Hepatocyte (in vitro differentiated cells): ENCODE data around the gene NLGN4X. TPM values are rescaled to one million over a fixed set of nuclear protein-coding genes. Genes with fewer than 3 reads are reported as not detected.

ENCODE experiments used
- DNase-seq: peaks from one replicate; pipeline ENCODE4 v3.0.0-alpha.2; 2016; ENCODE audit warnings: low spot score
- H2AFZ ChIP-seq: fragments of 200-600 bp; sonication (generic); 2 replicates; pipeline ENCODE4 v1.6.0; 2016; ENCODE audit warnings: antibody characterized with exemption, mild to moderate bottlenecking
- H3K27ac ChIP-seq: fragments of 200-600 bp; sonication (generic); 2 replicates; pipeline ENCODE4 v1.5.1; 2016; ENCODE audit warnings: mild to moderate bottlenecking
- H3K27me3 ChIP-seq: fragments of 200-600 bp; sonication (generic); 2 replicates; pipeline ENCODE4 v1.6.1; 2016
- H3K36me3 ChIP-seq: fragments of 200-600 bp; sonication (generic); replicated peaks from 2 replicates; pipeline ENCODE4 v1.5.1; 2016; ENCODE audit warnings: low read depth; ENCODE audit not compliant: insufficient read depth
- H3K4me1 ChIP-seq: fragments of 200-600 bp; sonication (generic); 2 replicates; pipeline ENCODE4 v1.5.1; 2016; ENCODE audit warnings: mild to moderate bottlenecking, moderate library complexity; ENCODE audit not compliant: insufficient read depth
- H3K4me2 ChIP-seq: fragments of 200-600 bp; sonication (generic); 2 replicates; pipeline ENCODE4 v1.6.0; 2016
- H3K4me3 ChIP-seq: fragments of 200-600 bp; sonication (generic); 2 replicates; pipeline ENCODE4 v1.5.1; 2016; ENCODE audit warnings: mild to moderate bottlenecking
- H3K79me2 ChIP-seq: fragments of 200-600 bp; sonication (generic); 2 replicates; pipeline ENCODE4 v1.6.0; 2017; ENCODE audit warnings: mild to moderate bottlenecking
- H3K9me2 ChIP-seq: fragments of 200-600 bp; sonication (generic); replicated peaks from 2 replicates; pipeline ENCODE4 v1.6.0; 2017; ENCODE audit warnings: mild to moderate bottlenecking; ENCODE audit not compliant: insufficient read depth
- H3K9me3 ChIP-seq: fragments of 200-600 bp; sonication (generic); 2 replicates; pipeline ENCODE4 v1.5.1; 2016; ENCODE audit warnings: low read depth, mild to moderate bottlenecking
- H4K20me1 ChIP-seq: fragments of 200-600 bp; sonication (generic); 2 replicates; pipeline ENCODE4 v1.6.0; 2016; ENCODE audit warnings: mild to moderate bottlenecking; ENCODE audit not compliant: insufficient read depth, poor library complexity, severe bottlenecking
- EZH2 ChIP-seq: fragments of 200-600 bp; sonication (generic); IDR thresholded peaks from 2 replicates; pipeline ENCODE4 v1.6.1; 2016; ENCODE audit warnings: antibody characterized with exemption, mild to moderate bottlenecking, borderline replicate concordance
- EZH2phosphoT487 ChIP-seq: fragments of 200-600 bp; sonication (generic); IDR thresholded peaks from one replicate; pipeline ENCODE4 v1.6.1; 2018; ENCODE audit warnings: antibody characterized with exemption, mild to moderate bottlenecking, low read depth, moderate library complexity; ENCODE audit not compliant: unreplicated experiment, severe bottlenecking
- WGBS: methylation state at CpG from one replicate; pipeline ENCODE4 v1.1.6; 2016; ENCODE audit warnings: low lambda C conversion rate; ENCODE audit errors: missing lambda C conversion rate; 5-methylcytosine and 5-hydroxymethylcytosine counted together
- polyA plus RNA-seq: library from polyadenylated mRNA; unstranded; fragments of >200 nt; fragmentation: Nextera tagmentation; extraction: Ambion mirVana; gene quantifications from 2 replicates; pipeline ENCODE4 v1.2.1, GENCODE V29; 2016
- total RNA-seq: library from RNA; depleted of rRNA; stranded (reverse); fragments of >200 nt; gene quantifications from 2 replicates; pipeline ENCODE4 v1.2.3, GENCODE V29; 2014
- TF ChIP-seq, protein P1 (sequence below): fragments of 200-600 bp; sonication (generic); IDR thresholded peaks from 2 replicates; pipeline ENCODE4 v1.5.1; 2016; ENCODE audit warnings: antibody characterized with exemption, mild to moderate bottlenecking; ENCODE audit not compliant: poor library complexity

Gene NLGN4X
- total and polyA plus RNA-seq, 2 experiments from 2014 or later = 2.1 to 4.5 TPM

GRCh38 chrX:6026429-6026828, 202.2 kb downstream of the NLGN4X start:
- no peaks in the 10 kb centered on the region for H3K36me3 ChIP-seq
- H3K4me1 ChIP-seq = no peaks in the 10 kb centered on the region

DNA sequence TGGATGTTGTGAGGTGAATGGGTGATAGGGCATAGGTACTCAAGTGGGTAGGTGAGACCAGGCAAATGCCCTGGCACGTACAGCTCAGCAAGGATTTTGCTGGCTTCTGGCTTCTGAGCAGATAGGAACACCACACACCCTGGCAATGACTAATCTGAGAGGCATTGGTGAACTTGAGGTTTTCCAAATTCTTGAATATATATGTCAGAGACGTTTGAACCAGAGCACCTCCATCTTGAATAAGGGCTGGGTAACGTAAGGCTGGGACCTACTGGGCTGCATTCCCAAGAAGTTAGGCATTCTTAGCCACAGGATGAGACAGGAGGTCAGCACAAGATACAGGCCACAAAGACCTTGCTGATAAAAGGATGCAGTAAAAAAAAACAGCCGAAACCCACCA, 204.5 kb downstream of the NLGN4X start:
- Histone ChIP-seq H3K79me2 (no peaks in the 10 kb centered on the region), H3K9me3 (no peaks in the 10 kb centered on the region), H3K9me2 (no peaks in the 10 kb centered on the region), H3K27ac (no peak overlapping the region), H4K20me1 (no peaks in the 10 kb centered on the region), H3K4me1 (no peaks in the 10 kb centered on the region), H3K36me3 (no peaks in the 10 kb centered on the region), H3K4me2 (no peak overlapping the region), H2AFZ (no peak overlapping the region), H3K27me3 (no peaks in the 10 kb centered on the region), H3K4me3 (no peak overlapping the region)
- DNase-seq = no peak
- WGBS = 69% methylated on average over 4 of the region's 4 CpGs
- TF ChIP-seq EZH2 (no peak), EZH2phosphoT487 (no peak)
- TF ChIP-seq, protein P1, sequence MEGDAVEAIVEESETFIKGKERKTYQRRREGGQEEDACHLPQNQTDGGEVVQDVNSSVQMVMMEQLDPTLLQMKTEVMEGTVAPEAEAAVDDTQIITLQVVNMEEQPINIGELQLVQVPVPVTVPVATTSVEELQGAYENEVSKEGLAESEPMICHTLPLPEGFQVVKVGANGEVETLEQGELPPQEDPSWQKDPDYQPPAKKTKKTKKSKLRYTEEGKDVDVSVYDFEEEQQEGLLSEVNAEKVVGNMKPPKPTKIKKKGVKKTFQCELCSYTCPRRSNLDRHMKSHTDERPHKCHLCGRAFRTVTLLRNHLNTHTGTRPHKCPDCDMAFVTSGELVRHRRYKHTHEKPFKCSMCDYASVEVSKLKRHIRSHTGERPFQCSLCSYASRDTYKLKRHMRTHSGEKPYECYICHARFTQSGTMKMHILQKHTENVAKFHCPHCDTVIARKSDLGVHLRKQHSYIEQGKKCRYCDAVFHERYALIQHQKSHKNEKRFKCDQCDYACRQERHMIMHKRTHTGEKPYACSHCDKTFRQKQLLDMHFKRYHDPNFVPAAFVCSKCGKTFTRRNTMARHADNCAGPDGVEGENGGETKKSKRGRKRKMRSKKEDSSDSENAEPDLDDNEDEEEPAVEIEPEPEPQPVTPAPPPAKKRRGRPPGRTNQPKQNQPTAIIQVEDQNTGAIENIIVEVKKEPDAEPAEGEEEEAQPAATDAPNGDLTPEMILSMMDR = no peak

More at GRCh38 chrX:6026429-6026828, 202.2 kb downstream of the NLGN4X start:
- TF ChIP-seq EZH2phosphoT487 (no peak), EZH2 (no peak)
- TF ChIP-seq, protein P1 = no peak
- no peaks in the 10 kb centered on the region for H3K9me3 ChIP-seq
- no peak overlapping the region for H3K4me3 ChIP-seq
- no peaks in the 10 kb centered on the region for H4K20me1 ChIP-seq
- H3K79me2 ChIP-seq = no peaks in the 10 kb centered on the region
- 47% methylated on average over 7 of the region's 7 CpGs for WGBS
- no peaks in the 10 kb centered on the region for H3K27me3 ChIP-seq
- no peak overlapping the region for H3K27ac ChIP-seq
- H3K4me2 ChIP-seq = no peak overlapping the region
- no peaks in the 10 kb centered on the region for H3K9me2 ChIP-seq
- no peak for DNase-seq
- H2AFZ ChIP-seq = no peak overlapping the region

GRCh38 chrX:6021316-6022091, 207.2 kb downstream of the NLGN4X start:
- 36% methylated on average over 4 of the region's 4 CpGs for whole genome bisulfite sequencing
- Histone ChIP-seq H2AFZ (no peak overlapping the region), H3K79me2 (no peaks in the 10 kb centered on the region), H4K20me1 (no peaks in the 10 kb centered on the region), H3K4me2 (no peak overlapping the region), H3K27ac (no peak overlapping the region), H3K4me3 (no peak overlapping the region), H3K9me3 (no peaks in the 10 kb centered on the region), H3K4me1 (no peaks in the 10 kb centered on the region), H3K36me3 (no peaks in the 10 kb centered on the region), H3K9me2 (no peaks in the 10 kb centered on the region), H3K27me3 (no peaks in the 10 kb centered on the region)
- peak; percentile 52 for DNase-seq
- no peak for TF ChIP-seq EZH2phosphoT487
- TF ChIP-seq EZH2 = no peak
- TF ChIP-seq, protein P1 = peak; percentile 55
